ENCODE data around the gene ARL5A.

DNA sequence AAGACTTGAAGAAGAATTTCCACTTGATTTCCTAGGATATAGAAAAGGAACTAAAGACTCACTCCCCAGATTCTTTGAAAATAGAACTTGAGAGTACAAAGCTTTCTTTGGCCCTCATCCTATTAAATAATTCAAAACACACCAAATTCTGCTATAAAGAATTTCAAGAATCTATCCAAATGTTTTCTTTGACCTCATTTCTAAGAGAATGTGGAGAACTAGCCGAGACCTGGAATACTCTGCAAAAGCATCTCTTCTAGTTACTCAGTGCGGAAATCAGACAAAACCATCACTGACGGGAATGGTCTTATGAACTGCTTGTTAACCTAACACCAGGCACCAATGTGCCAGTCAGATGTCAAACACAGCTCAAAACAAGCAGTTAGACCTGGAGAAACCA is 44.2 kb upstream of the ARL5A start:
- TF ChIP-seq, protein P1, sequence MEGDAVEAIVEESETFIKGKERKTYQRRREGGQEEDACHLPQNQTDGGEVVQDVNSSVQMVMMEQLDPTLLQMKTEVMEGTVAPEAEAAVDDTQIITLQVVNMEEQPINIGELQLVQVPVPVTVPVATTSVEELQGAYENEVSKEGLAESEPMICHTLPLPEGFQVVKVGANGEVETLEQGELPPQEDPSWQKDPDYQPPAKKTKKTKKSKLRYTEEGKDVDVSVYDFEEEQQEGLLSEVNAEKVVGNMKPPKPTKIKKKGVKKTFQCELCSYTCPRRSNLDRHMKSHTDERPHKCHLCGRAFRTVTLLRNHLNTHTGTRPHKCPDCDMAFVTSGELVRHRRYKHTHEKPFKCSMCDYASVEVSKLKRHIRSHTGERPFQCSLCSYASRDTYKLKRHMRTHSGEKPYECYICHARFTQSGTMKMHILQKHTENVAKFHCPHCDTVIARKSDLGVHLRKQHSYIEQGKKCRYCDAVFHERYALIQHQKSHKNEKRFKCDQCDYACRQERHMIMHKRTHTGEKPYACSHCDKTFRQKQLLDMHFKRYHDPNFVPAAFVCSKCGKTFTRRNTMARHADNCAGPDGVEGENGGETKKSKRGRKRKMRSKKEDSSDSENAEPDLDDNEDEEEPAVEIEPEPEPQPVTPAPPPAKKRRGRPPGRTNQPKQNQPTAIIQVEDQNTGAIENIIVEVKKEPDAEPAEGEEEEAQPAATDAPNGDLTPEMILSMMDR (IDR thresholded peaks at IDR 0.05; ENCODE audit: extremely low read depth in 1 of 2, insufficient read depth in 1 of 2, low read depth in 1 of 2, low read length in 2 of 2), result no peak
- no peak for TF ChIP-seq POLR2AphosphoS5 (IDR thresholded peaks at IDR 0.05; ENCODE audit: insufficient read depth, low read depth, low read length)
